Ishikawa (cell line): ENCODE data around the gene WNT10A.

Experiments used
- CEBPB ChIP-seq: IDR thresholded peaks from 2 replicates; pipeline ENCODE4 v1.6.1; 2012
- FOXM1 ChIP-seq: IDR thresholded peaks from 2 replicates; pipeline ENCODE4 v1.6.1; 2012; ENCODE audit warnings: low read depth, borderline replicate concordance
- REST ChIP-seq: IDR thresholded peaks from 2 replicates; pipeline ENCODE4 v1.6.1; 2012; ENCODE audit warnings: low read depth, mild to moderate bottlenecking

- TF ChIP-seq REST (no peak), FOXM1 (no peak), CEBPB (no peak)
Observed at GRCh38 chr2:218889937-218890336, 9.3 kb downstream of the WNT10A start.
